ENCODE data around the gene TMEM129.

DNA sequence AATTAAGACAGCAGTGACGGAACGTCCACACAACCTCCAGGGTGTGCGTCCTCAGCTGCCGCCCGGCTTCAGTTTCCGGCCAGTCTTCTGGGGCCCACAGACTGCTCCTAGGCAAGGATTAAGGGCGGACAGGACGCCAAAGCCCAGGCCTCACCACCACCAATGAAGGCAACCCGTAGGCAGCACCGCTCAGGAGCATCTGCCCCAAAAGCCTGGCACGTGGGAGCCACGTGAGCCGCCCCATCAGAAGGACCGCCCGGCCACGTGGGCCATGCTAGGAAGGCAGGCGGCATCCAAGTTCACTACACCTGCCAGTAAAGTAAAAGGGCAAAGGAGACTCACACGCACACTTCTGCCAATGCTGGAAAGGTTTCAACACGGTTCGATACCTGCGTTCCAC, 51.3 kb downstream of the TMEM129 start:
- TF ChIP-seq GATA2 (IDR thresholded peaks at IDR 0.05; ENCODE audit: low read depth, low read length) = no peak
- TF ChIP-seq GATA3 (IDR thresholded peaks at IDR 0.05; ENCODE audit: low read depth, low read length) = no peak

Data from SH-SY5Y (cell line).